Fibroblast of lung (primary cell): ENCODE results near the gene RASGEF1C. TPM values are rescaled to one million over a fixed set of nuclear protein-coding genes. Genes with fewer than 3 reads are reported as not detected.

Experiments
- DNase-seq, 2 donors: peaks; one replicate each; pipeline versions ENCODE4 v3.0.0 to v3.0.0-alpha.2; 2010; ENCODE audit warnings: low read depth in 2 of 2
- H2AFZ ChIP-seq: 2 replicates; pipeline ENCODE4 v1.5.1; 2012; ENCODE audit warnings: low read length, control low read depth, inconsistent platforms
- H3K27ac ChIP-seq: 2 replicates; pipeline ENCODE4 v1.5.1; 2011; ENCODE audit warnings: low read length, control low read depth; ENCODE audit not compliant: insufficient read depth
- H3K27me3 ChIP-seq: 2 replicates; pipeline ENCODE4 v1.5.1; 2011; ENCODE audit warnings: mild to moderate bottlenecking, low read length; ENCODE audit not compliant: control insufficient read depth, insufficient read depth
- H3K36me3 ChIP-seq: 2 replicates; pipeline ENCODE4 v1.5.1; 2011; ENCODE audit warnings: low read length; ENCODE audit not compliant: control insufficient read depth, insufficient read depth
- H3K4me1 ChIP-seq: 2 replicates; pipeline ENCODE4 v1.5.1; 2011; ENCODE audit warnings: low read length; ENCODE audit not compliant: control insufficient read depth, insufficient read depth; ENCODE audit errors: extremely low read depth
- H3K4me2 ChIP-seq: 2 replicates; pipeline ENCODE4 v1.5.1; 2011; ENCODE audit warnings: low read length, control low read depth; ENCODE audit not compliant: insufficient read depth; ENCODE audit errors: extremely low read depth
- H3K4me3 ChIP-seq, 4 experiments: fragments of 200-600 bp in 1 of 4; sonication (generic) in 1 of 4; replicated peaks in 1 of 4; 2 replicates each; pipeline ENCODE4 v1.5.1; 2011 to 2016; ENCODE audit warnings: low read length in 4 of 4, low read depth in 3 of 4, mild to moderate bottlenecking in 3 of 4, control low read depth in 2 of 4, inconsistent platforms in 1 of 4, mixed read lengths in 1 of 4; ENCODE audit not compliant: insufficient read depth in 1 of 4; ENCODE audit errors: control extremely low read depth in 1 of 4
- H3K79me2 ChIP-seq: 2 replicates; pipeline ENCODE4 v1.5.1; 2012; ENCODE audit warnings: mild to moderate bottlenecking, low read length, inconsistent platforms; ENCODE audit not compliant: control insufficient read depth, insufficient read depth
- H3K9ac ChIP-seq: 2 replicates; pipeline ENCODE4 v1.5.1; 2011; ENCODE audit warnings: mild to moderate bottlenecking, low read length, control low read depth; ENCODE audit not compliant: insufficient read depth
- H3K9me3 ChIP-seq: 2 replicates; pipeline ENCODE4 v1.5.1; 2012; ENCODE audit warnings: low read depth, low read length; ENCODE audit not compliant: control insufficient read depth, insufficient read depth
- H4K20me1 ChIP-seq: 2 replicates; pipeline ENCODE4 v1.5.1; 2011; ENCODE audit warnings: low read length; ENCODE audit not compliant: control insufficient read depth, insufficient read depth; ENCODE audit errors: extremely low read depth
- EZH2 ChIP-seq: IDR thresholded peaks from 2 replicates; pipeline ENCODE4 v1.5.1; 2012; ENCODE audit warnings: low read length, control low read depth, mild to moderate bottlenecking; ENCODE audit errors: missing control alignments
- polyA plus RNA-seq, 2 donors: library from polyadenylated mRNA; depleted of rRNA in 1 of 2; stranded (reverse) in 1 of 2; unstranded in 1 of 2; fragments of >200 nt; gene quantifications; 2 replicates each; pipeline ENCODE4 v1.2.1, GENCODE V29; 2011 to 2012; ENCODE audit warnings: missing spikeins in 1 of 2
- total RNA-seq: library from RNA; depleted of rRNA; stranded (reverse); fragments of >200 nt; gene quantifications from 2 replicates; pipeline ENCODE4 v1.2.1, GENCODE V29; 2014
- TF ChIP-seq, protein P1 (sequence below), 2 donors: IDR thresholded peaks in 1 of 2; conservative IDR thresholded peaks in 1 of 2; 1 replicate in 1 of 2; 2 replicates in 1 of 2; pipeline ENCODE4 v1.5.1; 2011 to 2012; ENCODE audit warnings: low read length in 2 of 2, control low read depth in 1 of 2, inconsistent platforms in 1 of 2, low read depth in 1 of 2, mild to moderate bottlenecking in 1 of 2

Gene RASGEF1C
- total and polyA plus RNA-seq, 2 donors (not counting 1 experiment from before 2014, with no cell fraction given): under 0.01 TPM; not detected in 1

DNA sequence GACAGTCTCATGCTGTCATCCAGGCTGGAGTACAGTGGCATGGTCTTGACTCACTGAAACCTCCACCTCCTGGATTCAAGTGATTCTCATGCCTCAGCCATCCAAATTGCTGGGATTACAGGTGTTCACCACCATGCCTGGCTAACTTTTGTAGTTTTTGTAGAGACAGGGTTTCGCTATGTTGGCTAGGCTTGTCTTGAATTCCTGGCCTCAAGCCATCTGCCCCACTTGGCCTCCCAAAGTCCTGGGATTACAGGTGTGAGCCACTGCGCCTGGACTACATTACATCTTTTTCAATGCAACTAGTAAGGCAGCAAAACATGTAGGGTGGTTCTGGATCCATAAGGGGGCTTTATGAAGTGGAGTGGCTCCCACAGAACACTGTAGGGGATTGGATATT lies 29.6 kb upstream of the RASGEF1C start:
- no peak overlapping the region for H3K4me2 ChIP-seq
- DNase-seq: no peak
- no peak overlapping the region for H3K4me3 ChIP-seq
- H3K27me3 ChIP-seq: no peaks in the 10 kb centered on the region
- H3K36me3 ChIP-seq: peaks cover 6% of the 10 kb centered on the region
- TF ChIP-seq, protein P1, sequence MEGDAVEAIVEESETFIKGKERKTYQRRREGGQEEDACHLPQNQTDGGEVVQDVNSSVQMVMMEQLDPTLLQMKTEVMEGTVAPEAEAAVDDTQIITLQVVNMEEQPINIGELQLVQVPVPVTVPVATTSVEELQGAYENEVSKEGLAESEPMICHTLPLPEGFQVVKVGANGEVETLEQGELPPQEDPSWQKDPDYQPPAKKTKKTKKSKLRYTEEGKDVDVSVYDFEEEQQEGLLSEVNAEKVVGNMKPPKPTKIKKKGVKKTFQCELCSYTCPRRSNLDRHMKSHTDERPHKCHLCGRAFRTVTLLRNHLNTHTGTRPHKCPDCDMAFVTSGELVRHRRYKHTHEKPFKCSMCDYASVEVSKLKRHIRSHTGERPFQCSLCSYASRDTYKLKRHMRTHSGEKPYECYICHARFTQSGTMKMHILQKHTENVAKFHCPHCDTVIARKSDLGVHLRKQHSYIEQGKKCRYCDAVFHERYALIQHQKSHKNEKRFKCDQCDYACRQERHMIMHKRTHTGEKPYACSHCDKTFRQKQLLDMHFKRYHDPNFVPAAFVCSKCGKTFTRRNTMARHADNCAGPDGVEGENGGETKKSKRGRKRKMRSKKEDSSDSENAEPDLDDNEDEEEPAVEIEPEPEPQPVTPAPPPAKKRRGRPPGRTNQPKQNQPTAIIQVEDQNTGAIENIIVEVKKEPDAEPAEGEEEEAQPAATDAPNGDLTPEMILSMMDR (conservative IDR thresholded peaks at IDR 0.05 in 1 of 2, IDR thresholded peaks at IDR 0.05 in 1 of 2; ENCODE audit: low read depth in 1 of 2, low read length in 2 of 2): no peak
- TF ChIP-seq EZH2: no peak
- H3K9ac ChIP-seq: no peak overlapping the region
- H3K9me3 ChIP-seq: no peaks in the 10 kb centered on the region
- no peaks in the 10 kb centered on the region for H4K20me1 ChIP-seq
- no peak overlapping the region for H2AFZ ChIP-seq
- no peaks in the 10 kb centered on the region for H3K79me2 ChIP-seq
- no peaks in the 10 kb centered on the region for H3K4me1 ChIP-seq
- no peak overlapping the region for H3K27ac ChIP-seq

DNA sequence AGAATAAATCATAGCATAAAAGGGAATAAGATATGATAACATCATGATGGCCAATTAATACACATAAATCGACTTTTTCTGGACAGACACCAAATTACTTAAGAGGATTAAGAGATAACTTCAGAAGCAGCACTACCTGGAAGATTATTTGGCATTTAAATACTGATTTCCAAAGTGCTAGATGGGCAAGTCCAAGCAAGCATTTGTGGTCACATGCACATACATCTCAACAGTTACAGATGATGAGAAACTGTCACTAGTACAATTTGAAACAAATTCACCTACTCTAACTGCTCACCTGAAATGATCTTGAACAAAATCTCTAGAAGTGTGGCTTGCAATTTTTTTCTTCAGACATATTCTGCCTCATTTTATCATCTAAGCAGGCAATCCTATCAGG lies 26.8 kb upstream of the RASGEF1C start:
- no peak overlapping the region for H3K9ac ChIP-seq
- no peaks in the 10 kb centered on the region for H3K4me1 ChIP-seq
- H3K4me3 ChIP-seq: no peak overlapping the region
- H2AFZ ChIP-seq: no peak overlapping the region
- H3K27ac ChIP-seq: no peak overlapping the region
- H3K79me2 ChIP-seq: no peaks in the 10 kb centered on the region
- DNase-seq: no peak
- H3K27me3 ChIP-seq: no peaks in the 10 kb centered on the region
- H3K4me2 ChIP-seq: no peak overlapping the region
- peaks cover 6% of the 10 kb centered on the region for H3K36me3 ChIP-seq
- TF ChIP-seq, protein P1 (conservative IDR thresholded peaks at IDR 0.05 in 1 of 2, IDR thresholded peaks at IDR 0.05 in 1 of 2; ENCODE audit: low read depth in 1 of 2, low read length in 2 of 2): no peak
- no peak for TF ChIP-seq EZH2
- H4K20me1 ChIP-seq: no peaks in the 10 kb centered on the region
- H3K9me3 ChIP-seq: no peaks in the 10 kb centered on the region

DNA sequence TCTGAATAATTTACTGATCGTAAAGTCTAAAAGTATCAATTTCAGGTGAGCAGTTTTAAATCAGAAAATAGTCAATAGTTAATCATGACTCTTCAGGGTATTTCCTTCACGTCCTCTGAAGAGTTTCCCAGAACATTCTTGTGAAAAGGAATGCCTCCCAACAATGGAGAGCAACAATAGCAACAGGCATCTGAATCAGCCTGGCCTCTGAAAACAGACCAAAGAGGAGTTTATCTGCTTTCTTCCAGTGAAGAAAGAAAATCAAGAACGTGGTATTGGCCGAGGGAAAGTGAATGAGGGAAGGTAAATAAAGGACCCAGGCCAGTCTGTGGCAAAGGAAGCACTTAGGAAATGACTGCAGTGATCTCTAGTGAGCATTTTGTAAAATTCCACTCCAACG lies 26.1 kb upstream of the RASGEF1C start:
- no peak for DNase-seq
- H3K79me2 ChIP-seq: no peaks in the 10 kb centered on the region

More for the DNA sequence above, 26.1 kb upstream of the RASGEF1C start:
- Histone ChIP-seq H2AFZ (no peak overlapping the region), H3K27ac (no peak overlapping the region), H3K9me3 (no peaks in the 10 kb centered on the region), H3K9ac (no peak overlapping the region), H4K20me1 (no peaks in the 10 kb centered on the region), H3K4me1 (no peaks in the 10 kb centered on the region), H3K36me3 (peaks cover 3% of the 10 kb centered on the region), H3K4me3 (no peak overlapping the region), H3K27me3 (no peaks in the 10 kb centered on the region), H3K4me2 (no peak overlapping the region)
- TF ChIP-seq, protein P1 (conservative IDR thresholded peaks at IDR 0.05 in 1 of 2, IDR thresholded peaks at IDR 0.05 in 1 of 2; ENCODE audit: low read depth in 1 of 2, low read length in 2 of 2): no peak
- no peak for TF ChIP-seq EZH2
